Activated effector memory CD4-positive, alpha-beta T cell treated with Interleukin-2 at 50 U/mL for 16 hours (primary cell): ENCODE measurements around the gene PAPLN.

Experiments
- DNase-seq: peaks from one replicate; pipeline ENCODE4 v3.0.0-alpha.2; 2020

PAPLN gene

GRCh38 chr14:73232984-73233383, 4.3 kb upstream of the PAPLN start:
- DNase-seq = no peak

GRCh38 chr14:73233564-73233963, 3.7 kb upstream of the PAPLN start:
- DNase-seq = no peak

- DNase-seq = no peak
These were observed 3.3 kb upstream of the PAPLN start for GRCh38 chr14:73234029-73234428.

GRCh38 chr14:73234586-73235394, 2.5 kb upstream of the PAPLN start:
- DNase-seq = no peak

DNA sequence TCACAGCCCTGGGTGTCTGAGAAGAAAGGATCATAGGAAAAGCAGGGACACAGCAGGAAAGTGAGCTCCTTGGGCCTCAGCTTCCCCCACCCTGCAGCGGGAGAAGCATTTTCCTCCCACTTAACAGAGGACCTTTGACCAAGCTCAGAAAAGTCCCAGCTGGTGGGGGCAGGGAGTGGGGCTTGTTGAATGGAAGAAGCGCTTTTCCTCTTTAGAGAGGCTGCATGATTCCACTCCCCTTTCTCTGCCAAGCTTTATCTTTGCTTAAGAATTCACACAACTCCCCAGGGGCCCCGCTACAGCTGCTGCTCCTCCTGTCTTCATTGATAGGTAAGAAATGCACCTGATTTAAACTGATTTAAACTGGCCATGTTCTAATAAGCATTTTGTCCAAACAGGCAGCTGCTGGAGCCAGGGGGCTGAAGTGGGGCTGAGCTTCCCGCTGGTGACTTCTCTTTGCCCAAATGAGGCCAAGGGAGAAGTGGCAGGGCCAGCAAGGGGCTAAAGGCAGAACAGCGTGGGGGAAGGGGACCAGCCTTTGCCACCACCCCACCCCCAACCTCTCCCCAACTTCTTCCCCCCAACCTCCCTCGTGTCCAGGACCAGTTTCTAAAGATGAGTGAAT, 1.7 kb upstream of the PAPLN start:
- DNase-seq = no peak

DNA sequence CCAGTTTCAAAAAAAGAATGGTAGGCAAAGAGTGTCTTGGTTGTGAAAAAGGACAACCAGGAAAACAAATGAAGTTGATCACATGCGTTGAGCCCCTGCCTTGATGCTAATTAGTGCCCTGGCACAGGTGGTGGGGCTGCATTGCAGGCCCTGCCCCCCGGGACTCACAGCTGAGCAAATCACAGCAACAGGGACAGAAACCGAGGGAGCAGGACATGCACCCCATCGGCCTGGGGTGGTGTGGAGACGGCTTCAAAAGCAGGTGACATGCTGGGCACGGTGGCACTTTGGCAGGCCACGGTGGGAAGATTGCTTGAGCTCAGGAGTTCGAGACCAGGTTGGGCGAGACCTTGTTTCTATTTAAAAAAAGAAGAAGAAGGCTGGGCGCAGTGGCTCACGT, 1.1 kb upstream of the PAPLN start:
- DNase-seq = no peak

- DNase-seq = no peak
These were observed 521 bp upstream of the PAPLN start for GRCh38 chr14:73236752-73237218.

DNA sequence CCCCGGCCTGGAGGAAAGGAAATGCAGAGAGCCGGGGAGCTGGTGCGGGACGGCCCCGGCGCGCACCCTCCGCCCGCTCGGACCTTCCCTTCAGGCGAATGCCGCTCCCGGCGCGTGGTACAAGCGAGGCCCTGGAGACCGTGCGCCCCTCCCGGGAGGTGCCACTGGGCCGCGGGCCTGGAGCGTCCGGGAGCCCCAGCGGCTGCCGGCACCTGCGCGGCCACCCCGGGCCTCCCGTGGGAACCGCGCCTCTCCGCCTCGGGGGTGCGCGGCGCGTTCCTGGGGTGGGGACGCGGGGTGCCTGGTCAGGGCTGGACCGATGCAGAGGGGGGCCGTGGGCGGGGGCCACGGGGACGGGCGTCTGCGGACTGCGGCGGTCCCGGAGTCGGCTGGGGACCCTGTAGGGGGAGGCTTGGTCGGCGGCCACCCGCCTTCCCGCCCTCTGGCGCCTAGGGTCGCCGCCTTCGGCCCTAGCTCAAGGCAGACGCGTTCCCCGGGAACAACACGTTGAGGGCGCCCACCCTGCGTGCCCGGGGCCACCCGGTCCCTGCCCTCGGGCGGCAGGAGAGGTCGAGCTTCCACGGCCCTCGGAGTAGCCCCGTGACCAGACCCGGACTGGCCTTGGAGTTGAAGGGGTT, 599 bp downstream of the PAPLN start:
- no peak for DNase-seq

- DNase-seq = no peak
These were observed 1.1 kb downstream of the PAPLN start for GRCh38 chr14:73238424-73238852.

- no peak for DNase-seq
These were observed 1.6 kb downstream of the PAPLN start for GRCh38 chr14:73238941-73239340.

DNA sequence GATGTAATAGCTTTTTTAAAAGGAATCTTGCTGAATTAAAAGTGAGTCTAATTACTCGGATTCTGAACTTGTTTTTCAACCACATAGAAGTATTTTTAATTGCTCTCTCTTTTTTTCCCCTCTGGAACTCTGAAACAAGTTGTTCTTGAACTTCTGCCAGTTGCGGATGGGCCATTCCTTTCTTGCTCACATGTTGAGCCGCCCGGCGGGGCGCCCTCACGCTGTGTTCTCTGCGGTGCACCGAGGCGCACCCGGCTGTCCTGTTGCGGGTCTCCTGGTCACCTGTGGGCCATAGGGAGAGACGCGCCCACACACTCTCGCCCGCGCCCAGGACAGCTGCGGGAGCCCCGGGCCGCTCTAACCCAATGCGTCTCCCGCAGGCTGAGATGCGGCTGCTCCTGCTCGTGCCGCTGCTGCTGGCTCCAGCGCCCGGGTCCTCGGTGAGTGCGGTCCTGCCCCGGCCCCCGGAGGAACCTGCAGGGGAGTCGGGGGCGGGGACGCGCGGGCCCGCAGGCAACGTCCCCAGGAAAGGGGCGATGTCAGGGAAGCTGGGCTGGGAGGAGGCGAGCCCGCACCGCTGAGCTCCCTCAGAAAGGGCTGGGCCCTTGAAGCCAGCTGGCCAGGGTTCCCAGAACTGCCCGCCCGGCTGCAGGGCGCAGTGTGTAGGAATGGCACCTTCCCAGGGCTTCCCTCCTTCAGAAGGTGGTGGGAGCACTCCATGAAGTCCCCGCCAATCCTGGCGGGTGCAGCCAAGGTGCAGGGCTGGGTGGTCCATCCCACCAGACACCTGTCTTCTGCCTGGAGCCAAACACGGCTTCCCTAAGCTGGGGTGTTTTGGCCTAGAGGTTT, 2.3 kb downstream of the PAPLN start:
- DNase-seq = no peak

DNA sequence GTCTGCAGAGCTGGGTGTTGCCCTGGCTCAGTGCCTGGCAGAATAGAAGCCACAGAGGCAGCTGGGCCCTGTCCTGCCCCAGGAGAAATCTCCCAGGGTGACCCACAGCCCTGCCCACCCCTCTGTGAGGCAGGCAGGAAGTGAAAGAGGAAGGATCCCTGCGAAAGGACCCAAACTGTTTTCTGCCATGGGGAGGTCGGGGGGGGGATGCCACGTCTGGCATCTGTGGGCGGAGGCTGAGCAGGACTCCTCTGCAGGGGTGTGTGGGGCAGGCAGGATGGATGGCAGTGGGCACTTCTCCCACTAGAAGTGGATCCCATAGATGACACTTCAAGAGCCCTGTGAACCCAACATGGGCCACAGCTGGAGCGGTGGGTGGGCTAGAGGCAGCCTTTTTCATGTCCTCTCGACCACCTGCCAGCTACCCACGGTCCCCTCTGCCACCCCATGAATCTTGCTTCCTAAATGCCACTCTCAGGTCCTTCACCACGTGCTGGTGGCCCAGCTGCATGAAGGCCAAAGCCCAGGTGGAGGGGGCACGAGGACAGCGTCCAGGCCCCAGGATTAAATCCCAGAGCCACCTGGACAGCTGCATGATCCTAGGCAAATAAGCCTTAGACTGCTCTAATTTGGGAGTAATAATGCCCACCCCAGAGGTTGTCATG, 3.6 kb downstream of the PAPLN start:
- no peak for DNase-seq

GRCh38 chr14:73241481-73242165, 4.3 kb downstream of the PAPLN start:
- no peak for DNase-seq

DNA sequence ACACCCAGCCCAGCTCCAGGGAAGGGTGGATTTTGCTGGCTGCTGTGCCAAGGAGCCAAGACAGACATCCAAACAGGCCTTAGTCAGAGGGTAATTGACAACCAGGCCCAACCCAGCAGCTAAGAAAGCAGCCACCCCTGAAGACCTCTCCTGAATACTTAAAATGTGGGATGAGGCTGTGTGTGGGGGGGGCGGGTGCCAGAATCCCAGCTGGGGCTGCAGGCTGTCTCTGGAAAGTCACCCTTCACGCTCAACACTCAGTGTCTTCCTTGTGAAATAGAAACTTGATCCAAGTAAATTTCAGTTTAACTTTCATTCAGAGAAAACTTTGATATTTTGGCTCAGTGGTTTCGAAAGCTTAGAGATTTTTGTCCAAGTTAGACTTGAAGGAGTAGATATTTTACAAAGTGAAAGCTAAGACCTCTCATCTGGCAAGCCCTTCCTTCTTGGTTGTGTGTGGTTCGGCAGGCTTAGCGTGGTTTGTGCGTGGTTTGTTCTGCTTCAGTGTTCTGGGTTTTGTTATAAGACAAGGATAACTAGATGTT, 5.1 kb downstream of the PAPLN start:
- DNase-seq = no peak

GRCh38 chr14:73243341-73243740, 6.0 kb downstream of the PAPLN start:
- DNase-seq = no peak

GRCh38 chr14:73243748-73244147, 6.4 kb downstream of the PAPLN start:
- DNase-seq = no peak

GRCh38 chr14:73244541-73245290, 7.4 kb downstream of the PAPLN start:
- no peak for DNase-seq

GRCh38 chr14:73245480-73246325, 8.4 kb downstream of the PAPLN start:
- peak; percentile 23 for DNase-seq

- no peak for DNase-seq
These were observed 9.3 kb downstream of the PAPLN start for GRCh38 chr14:73246387-73247150.
